HG03280 (cell line): ENCODE results near the gene TMEM130.
"Not testable (repeated sequence)": the region's sequence is repeated elsewhere in the genome, so short reads cannot be mapped to it uniquely, and the experiment has no call there.

Source experiments
- ATAC-seq: cut with Tn5 transposase; IDR thresholded peaks from one replicate; pipeline ENCODE4 v1.9.1; 2021; ENCODE audit warnings: mild to moderate bottlenecking, moderate library complexity; ENCODE audit not compliant: unreplicated experiment

Gene TMEM130

DNA sequence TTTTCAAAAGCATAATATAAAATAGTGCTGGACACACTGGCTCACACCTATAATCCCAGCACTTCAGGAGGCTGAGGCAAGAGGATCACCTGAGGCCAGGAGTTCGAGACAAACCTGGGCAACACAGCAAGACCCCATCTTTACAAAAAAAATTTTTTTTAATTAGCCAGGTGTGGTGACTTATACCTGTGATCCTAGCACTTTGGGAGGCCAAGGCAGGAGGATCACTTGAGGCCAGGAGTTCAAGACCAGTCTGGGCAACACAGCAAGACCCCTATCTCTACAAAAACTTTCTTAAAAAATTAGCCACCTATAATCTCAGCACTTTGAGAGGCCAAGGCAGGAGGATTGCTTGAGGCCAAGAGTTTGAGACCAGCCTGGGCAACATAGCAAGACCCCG, 27.3 kb downstream of the TMEM130 start:
- ATAC-seq = not testable (repeated sequence)

DNA sequence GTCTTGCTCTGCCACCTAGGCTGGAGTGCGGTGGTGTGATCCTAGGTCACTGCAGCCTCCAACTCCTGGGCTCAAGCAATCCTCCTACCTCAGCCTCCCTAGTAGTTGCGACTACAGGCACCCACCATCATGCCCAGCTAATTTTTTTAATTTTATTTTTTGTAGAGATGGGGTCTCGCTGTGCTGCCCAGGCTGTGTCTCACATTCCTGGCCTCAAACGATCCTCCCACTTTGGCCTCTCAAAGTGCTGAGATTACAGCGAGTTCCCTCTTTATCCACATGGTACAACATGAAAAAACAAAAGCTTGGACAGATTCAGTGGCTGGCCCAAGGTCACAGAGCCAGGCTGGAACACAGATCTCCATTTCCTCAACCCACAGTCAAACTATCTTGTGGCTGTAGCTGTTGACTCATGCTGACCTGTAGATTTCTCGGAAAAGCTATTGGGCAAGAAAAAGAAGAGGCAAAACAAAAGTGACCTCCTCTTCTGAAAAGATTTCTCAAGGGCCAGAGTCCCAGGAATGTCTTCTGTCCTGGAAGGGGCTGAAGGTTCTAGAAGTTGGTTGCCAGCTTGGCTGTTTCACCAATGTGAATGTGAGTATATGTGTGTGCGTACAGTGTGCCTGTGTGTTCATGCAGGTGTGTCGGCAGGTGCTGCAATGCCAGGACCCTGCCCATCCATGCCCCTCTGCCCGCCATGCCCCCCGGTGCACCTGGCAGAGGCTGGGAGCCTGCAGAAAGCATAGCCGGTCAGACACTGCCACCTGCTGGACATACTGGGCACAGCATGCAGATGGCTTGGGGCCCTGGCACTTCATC, 28.4 kb downstream of the TMEM130 start:
- no peak for ATAC-seq

DNA sequence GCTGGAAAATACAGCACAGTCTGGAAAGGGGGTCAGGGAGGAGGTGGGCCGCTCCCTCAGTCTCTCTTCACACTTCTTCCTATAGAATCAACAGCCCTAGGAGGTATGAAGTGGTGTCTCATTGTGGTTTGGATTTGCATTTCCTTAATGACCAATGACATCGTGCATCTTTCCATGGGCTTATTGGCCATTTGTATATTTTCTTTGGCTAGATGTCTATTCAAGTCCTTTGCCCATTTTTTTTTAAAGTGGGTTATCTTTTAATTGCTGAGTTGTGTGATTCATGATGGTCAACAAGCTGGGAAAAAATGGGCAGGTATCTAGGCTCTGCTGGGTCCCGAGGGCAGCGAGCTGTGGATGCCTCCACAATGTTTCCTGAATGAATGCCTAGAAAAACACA, 29.1 kb downstream of the TMEM130 start:
- ATAC-seq = no peak

DNA sequence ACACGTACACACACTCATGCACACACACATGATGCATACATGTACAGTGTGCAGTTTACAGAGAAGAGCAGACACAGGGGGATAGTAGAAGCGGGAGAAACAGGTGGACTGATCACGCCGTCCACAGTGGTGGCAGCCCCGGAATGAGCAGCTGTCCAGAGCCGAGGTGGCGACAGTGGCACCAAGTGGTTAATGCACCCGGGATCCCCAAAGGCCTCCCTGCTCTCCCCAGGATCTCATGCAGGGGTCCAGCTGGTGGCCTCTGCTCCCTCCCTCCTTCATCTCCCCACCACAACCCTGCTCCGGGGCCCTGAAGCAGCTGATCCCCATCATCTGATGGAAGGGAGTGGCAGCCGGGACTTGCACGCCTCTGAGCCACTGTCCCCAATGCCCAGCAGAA, 29.7 kb downstream of the TMEM130 start:
- no peak for ATAC-seq

DNA sequence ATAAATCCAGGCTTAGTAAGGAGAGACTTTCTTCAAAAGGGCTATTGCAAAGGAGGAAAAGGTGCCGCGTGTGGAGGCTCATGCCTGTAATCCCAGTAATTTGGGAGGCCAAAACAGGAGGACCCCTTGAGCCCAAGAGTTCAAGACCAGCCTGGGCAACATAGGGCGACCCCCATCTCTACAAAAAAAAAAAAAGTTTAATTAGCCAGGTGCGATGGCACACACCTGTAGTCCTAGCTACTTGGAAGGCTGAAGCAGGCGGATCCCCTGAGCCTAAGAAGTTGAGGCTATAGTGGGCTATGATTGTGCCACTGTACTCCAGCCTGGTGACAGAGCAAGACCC, 32.2 kb downstream of the TMEM130 start:
- ATAC-seq = no peak

DNA sequence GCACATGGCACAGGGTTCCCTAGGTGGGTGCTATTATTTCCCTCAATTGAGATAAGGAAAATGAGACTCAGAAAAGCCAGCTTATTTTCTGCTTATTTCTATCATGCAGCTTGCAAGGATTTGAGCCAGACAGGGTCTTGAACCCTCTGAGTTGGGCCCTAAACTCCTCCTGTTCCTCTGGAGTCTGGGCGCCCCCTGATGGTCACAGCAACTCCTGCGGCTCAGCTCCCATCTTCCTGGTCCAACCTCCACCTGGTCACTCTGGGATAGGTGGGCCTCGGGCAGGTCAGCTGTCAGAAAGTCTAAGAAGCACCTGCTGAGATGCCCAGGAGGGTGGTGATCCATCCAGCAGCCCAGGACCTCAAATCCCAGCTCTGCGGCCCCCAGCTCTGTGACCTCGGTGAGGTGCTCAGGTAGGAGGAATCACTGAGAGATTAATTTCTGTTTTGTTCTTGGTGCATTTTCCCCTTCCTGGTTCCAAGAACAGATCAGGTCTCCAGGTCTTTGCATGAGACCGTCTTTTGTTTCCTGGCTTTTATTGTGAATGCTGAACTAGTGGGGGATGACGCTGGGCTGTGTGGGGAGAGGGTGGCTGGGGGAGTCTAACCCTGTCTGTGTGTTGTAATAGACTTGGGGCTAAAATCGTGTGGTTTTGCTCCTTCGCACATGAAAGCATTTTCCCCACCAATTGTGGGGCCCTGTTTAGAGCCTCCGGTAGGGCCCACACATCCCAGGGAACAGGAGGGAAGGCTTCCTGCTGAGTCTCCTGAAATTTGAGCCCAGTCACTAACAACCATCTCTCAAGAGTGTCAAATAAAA, 32.8 kb downstream of the TMEM130 start:
- no peak for ATAC-seq

DNA sequence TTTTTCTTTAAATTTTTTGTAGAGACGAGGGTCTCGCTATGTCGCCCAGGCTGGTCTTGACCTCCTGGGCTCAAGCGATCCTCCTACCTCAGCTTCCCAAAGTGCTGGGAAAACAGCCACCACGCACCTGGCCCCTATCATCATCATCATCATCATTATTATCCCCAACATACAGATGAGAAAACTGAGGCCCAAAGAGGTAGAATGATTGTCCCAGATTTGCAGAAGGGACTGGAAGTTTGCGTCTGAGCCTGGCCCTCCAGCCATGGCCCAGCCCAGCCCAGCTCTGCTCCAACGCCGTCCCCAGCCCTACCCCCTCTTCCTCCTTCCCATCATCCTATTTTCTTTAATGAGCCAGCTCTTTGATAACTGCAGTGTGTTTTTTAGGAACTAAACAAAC, 34.9 kb downstream of the TMEM130 start:
- no peak for ATAC-seq

DNA sequence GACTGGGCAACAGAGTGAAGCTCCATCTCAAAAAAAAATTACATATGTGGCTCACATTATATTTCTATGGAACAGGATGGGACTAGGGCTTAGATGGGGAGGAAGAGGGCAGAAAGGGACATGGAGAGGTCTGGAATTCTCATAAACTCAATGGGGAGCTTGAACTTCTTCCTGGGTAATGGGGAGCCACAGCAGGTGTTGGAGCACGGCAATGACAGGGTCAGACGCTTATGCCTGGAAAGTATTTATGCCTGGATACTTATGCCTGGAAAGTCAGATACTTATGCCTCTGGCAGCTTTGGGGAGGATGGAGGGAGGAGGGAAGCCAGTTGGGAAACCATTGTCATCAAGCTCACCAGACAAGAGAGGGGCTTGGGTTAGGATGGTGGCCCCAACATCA, 36.8 kb downstream of the TMEM130 start:
- ATAC-seq = no peak

DNA sequence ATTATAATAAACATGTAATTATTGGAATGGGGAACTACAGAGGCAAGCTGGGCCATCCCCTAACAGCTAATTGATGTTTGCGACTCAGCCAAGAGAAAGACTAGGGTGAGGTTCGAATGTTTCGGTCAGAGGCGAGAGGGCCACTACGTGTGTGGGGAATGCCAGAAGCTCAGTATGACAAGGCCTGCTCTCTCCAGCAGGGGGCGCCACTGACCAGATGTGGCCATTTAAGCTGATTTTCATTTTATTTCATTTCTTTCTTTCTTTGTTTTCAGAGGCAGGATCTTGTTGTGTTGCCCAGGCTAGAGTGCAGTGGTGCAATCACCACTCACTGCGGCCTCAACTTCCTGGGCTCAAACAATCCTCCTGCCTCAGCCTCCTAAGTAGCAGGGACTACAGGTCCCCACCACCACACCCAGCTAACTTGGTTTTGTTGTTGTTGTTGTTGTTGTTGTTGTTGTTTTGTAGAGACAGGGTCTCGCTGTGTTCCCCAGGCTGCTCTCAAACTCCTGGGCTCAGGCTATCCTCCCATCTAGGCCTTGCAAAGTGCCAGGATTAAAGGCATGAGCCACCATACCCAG, 38.1 kb downstream of the TMEM130 start:
- no peak for ATAC-seq

DNA sequence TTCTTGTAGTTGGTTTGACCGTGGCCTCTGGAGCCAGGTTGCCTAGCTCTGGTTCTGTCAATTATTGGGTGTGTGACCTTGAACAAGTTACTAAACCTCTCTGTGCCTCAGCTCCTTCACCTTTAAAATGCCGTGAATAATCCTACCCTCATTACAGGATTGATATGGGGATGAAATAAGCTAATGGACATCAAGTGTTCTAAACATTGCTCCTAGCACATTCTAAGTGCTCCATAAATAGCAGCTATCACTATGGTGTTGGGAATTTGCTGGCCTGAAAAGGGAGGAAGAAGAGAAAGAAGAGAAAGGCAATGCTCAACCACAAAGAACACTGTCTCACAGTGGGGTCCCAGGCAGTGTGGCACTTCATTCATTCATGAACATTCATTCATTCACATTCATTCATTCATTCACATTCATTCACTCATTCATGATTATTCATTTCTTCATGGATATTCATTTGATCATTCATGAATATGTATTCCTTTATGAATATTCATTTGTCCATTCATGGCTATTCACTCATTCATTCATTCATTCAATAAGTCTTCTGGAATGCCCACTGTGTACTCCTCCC, 38.8 kb downstream of the TMEM130 start:
- ATAC-seq = no peak

DNA sequence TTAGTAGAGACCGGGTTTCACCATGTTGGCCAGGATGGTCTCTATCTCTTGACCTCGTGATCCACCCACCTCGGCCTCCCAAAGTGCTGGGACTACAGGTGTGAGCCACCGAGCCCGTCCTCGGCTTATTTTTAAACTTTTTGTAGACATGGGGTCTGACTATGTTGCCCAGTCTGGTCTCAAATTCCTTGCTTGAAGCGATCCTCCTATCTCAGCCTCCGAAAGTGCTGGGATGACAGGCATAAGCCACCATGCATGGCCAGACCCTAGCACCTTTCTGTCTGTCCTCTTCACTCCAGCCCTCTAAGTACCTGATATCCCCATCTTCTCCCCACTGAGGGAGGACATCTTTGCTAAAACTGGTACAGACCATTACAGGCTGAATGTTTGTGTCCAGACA, 41.4 kb downstream of the TMEM130 start:
- no peak for ATAC-seq

DNA sequence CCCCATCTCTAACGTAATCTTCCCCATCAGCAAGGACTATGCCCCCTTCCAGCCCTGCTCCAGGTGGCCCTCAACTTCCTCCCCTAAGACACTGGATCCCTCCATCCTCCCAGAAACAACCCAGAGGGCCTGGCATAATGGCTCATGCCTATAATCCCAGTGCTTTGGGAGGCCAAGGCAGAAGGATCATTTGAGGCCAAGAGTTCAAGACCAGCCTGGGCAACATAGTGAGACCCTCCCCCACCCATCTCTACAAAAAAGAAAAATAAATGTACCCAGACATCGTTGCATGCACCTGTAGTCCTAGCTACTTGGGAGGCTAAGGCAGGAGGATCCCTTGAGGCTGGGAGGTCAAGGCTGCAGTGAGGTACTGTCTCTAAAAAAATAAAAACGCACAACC, 42.6 kb downstream of the TMEM130 start:
- no peak for ATAC-seq

DNA sequence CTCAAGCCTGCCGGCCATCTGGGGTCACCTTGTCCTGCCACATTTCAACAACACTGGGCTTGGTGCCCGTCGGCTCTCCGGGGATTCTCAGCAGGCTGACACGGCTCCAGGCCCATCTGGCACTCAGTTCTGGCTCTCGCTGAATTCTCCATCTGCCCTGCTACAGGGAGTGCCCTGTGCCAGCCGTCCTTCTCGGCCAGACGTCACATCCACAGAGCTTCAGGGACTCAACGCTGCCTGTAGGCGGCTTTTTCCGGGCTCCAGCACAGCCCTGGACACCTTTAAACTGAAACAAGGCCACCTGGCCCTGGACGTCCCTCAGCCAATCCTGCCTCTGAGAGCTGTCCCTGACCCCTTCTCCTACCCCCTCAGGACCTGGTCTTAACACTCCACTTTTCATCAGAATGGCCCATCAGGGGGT, 43.0 kb downstream of the TMEM130 start:
- ATAC-seq = no peak

DNA sequence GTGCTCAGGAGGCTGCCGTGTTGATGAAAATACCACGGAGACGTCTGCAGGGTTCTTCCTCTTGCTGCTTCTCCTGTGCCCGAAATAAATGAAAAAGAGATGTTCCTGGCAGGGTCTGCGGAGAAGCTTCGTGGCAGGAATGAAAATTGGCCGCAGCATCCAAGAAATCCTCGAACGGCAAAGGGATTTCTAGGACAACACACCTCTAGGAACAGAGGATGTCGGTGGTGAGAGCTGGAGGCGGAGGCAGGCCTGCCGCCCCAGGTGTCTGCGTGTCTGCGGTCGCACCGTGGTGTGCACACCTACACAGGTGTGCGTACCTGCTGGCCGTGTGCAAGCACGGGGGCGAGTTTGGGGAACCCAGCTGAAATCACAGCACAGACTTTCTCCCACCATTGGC, 43.4 kb downstream of the TMEM130 start:
- ATAC-seq = no peak

DNA sequence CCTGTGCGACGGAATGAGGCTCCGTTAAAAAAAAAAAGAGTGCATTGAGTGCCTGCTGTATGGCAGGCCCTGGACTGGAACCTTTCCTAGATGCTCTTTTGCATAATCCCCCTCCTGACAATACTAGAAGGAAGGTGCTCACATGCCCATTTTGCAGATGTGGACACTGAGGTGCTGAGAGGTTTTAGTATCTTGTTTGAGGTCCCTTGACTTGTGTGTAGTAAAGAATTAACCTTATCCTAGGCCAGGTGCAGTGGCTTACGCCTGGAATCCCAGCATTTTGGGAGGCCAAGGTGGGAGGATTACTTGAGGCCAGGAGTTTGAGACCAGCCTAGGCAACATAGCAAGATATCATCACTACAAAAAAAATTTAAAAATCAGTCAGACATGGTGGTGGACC, 46.6 kb downstream of the TMEM130 start:
- no peak for ATAC-seq

DNA sequence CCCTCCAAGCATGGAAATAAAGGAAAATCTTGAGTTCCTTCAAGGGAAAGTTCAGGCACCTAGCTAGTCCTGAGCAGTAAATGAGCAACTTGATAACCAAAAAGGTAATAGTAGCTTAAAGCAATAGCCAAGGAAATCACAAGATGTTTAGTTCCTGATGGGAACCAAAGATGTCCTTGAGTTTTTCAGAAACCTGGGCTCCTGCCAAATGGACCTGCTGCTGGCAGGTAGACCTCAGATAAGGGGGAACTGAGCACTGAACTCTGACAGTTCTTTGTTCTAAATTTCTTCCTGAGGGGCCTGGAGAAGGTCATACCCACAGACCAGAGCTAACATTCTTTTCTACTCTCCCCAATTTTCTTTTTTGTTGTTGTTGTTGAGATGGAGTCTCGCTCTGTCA, 48.5 kb downstream of the TMEM130 start:
- no peak for ATAC-seq

DNA sequence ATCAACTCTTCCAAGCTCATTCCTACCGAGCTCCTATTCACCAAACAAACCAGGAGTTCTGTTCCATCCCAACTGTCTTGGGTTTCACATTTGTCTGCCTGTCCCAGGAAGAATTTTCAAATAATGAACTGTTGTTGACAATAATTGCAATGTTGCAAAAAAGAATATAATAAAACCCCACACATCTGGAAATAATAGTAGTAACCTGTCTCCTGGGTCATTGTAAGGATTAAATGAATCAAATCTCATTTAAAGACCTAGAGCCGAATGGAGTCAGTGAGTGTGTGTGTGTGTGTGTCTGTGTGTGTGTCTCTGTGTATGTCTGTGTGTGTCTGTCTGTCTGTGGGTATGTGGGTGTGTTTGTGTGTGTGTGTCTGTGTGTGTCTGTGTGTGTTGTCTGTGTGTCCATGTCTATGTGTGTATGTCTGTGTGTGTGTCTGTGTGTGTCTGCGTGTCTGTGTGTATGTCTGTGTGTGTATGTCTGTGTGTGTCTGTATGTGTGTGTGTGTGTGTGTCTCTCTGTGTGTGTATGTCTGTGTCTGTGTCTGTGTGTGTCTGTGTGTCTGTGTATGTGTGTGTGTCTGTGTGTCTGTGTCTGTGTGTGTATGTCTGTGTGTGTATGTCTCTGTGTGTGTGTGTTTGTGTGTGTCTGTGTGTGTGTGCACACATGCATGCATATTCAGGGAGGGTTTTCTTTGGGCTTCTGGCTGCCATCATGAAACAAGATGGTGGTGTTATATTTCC, 52.7 kb downstream of the TMEM130 start:
- no peak for ATAC-seq

DNA sequence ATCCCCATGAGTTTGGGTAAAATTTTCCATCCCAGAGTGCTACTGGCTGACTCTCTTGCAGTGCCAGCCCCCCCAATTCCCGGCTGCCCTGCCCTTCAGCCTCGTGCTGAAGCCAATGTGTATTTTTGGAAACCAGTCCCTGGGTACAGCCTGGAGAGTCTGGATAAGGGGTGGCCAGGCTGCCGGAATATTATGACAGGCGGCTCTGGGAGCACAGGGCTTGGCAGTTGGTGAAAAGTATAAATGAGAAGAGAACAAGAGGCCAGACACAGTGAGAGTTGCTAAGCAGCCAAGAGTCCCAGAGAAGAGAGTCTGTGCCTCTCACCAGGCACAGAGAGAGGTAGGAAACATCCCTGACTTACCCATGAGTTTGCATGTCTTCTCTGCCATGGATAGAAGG, 53.6 kb downstream of the TMEM130 start:
- no peak for ATAC-seq

DNA sequence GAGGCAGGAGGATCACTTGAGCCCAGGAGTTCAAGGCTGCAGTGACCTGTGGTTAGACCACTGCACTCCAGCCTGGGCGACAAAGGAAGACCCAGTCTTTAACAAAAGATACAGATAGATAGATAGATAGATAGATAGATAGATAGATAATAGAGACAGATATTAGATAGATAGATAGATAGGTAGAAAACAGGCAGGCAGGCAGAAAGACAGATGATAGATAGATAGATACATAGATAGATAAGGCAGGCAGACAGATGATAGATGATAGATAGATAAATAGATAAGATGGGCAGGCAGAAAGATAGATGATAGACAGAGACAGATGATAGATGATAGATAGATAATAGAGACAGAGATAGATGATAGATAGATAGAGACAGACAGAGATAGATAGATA, 54.5 kb downstream of the TMEM130 start:
- ATAC-seq = no peak

DNA sequence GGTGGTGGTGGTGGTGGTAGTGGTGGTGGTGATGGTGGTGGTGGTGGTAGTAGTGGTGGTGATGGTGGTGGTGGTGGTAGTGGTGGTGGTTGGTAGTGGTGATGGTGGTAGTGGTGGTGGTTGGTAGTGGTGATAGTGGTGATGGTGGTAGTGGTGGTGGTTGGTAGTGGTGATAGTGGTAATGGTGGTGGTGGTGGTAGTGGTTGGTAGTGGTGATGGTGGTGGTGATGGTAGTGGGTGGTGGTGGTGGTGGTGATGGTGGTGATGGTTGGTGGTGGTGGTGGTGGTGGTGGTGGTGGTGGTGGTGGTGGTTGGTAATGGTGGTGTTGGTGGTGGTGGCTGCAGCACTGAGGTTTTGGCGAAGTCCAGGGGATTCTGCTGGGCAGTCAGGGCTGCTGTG, 58.5 kb downstream of the TMEM130 start:
- no peak for ATAC-seq
